ENCODE data around the gene FGD3. TPM values are rescaled to one million over a fixed set of nuclear protein-coding genes. Genes with fewer than 3 reads are reported as not detected.

The FGD3 gene
- total RNA-seq, 1 experiment from 2014 or later = not detected

DNA sequence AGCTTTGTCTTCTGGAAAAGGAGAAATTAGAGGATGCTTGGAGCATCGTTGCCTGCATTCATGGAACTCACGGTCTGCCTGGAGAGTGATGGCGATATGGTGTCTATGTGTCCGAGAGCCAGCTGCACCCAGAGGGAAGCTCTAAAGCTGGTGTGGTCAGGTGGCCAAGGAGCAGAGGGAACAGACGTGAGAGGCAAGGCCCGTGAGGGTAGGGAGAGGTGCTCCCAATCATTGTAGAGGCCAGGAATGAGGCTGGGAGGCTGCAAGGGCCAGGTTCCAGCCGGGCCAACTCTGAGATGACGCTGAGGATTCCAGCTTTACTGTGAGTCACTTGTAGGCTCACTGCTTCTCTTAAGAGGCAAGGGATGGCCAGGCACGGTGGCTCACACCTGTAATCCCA is 7.6 kb downstream of the FGD3 start:
- POLR2A ChIA-PET = interaction anchor here (1.0 kb wide), 2 partner anchors 141 to 144 kb away, joined by 3 read pairs; partner anchors contain the start of gene CARD19
- H3K4me3 Mint-ChIP-seq (ENCODE audit: unreplicated experiment) = no peak overlapping the region
- peaks cover 21% of the 10 kb centered on the region for H3K4me1 Mint-ChIP-seq (ENCODE audit: insufficient read depth, unreplicated experiment)
- no peak overlapping the region for H3K27ac Mint-ChIP-seq (ENCODE audit: low read depth, unreplicated experiment)
- no peaks in the 10 kb centered on the region for H3K9me3 Mint-ChIP-seq (ENCODE audit: unreplicated experiment)
- no peaks in the 10 kb centered on the region for H3K27me3 Mint-ChIP-seq (ENCODE audit: insufficient read depth, unreplicated experiment)
- intact Hi-C loops (cut with micrococcal nuclease) = loop anchor here (5.0 to 10.0 kb wide), 2 partner anchors 47 to 180 kb away; partner anchors contain the start of gene NINJ1
- no peak for DNase-seq (ENCODE audit: unreplicated experiment)
- H3K36me3 Mint-ChIP-seq (ENCODE audit: insufficient read depth, unreplicated experiment) = no peaks in the 10 kb centered on the region
- TF ChIP-seq, protein P1, sequence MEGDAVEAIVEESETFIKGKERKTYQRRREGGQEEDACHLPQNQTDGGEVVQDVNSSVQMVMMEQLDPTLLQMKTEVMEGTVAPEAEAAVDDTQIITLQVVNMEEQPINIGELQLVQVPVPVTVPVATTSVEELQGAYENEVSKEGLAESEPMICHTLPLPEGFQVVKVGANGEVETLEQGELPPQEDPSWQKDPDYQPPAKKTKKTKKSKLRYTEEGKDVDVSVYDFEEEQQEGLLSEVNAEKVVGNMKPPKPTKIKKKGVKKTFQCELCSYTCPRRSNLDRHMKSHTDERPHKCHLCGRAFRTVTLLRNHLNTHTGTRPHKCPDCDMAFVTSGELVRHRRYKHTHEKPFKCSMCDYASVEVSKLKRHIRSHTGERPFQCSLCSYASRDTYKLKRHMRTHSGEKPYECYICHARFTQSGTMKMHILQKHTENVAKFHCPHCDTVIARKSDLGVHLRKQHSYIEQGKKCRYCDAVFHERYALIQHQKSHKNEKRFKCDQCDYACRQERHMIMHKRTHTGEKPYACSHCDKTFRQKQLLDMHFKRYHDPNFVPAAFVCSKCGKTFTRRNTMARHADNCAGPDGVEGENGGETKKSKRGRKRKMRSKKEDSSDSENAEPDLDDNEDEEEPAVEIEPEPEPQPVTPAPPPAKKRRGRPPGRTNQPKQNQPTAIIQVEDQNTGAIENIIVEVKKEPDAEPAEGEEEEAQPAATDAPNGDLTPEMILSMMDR (IDR thresholded peaks at IDR 0.05; ENCODE audit: unreplicated experiment) = no peak
- BruUV-seq (replicated peaks) = no TSS peak
- CTCF ChIA-PET = interaction anchor here (0.6 to 2.1 kb wide), 9 partner anchors 12 to 611 kb away, joined by 3 to 13 read pairs (median 3); no protein-coding TSS in a partner anchor

DNA sequence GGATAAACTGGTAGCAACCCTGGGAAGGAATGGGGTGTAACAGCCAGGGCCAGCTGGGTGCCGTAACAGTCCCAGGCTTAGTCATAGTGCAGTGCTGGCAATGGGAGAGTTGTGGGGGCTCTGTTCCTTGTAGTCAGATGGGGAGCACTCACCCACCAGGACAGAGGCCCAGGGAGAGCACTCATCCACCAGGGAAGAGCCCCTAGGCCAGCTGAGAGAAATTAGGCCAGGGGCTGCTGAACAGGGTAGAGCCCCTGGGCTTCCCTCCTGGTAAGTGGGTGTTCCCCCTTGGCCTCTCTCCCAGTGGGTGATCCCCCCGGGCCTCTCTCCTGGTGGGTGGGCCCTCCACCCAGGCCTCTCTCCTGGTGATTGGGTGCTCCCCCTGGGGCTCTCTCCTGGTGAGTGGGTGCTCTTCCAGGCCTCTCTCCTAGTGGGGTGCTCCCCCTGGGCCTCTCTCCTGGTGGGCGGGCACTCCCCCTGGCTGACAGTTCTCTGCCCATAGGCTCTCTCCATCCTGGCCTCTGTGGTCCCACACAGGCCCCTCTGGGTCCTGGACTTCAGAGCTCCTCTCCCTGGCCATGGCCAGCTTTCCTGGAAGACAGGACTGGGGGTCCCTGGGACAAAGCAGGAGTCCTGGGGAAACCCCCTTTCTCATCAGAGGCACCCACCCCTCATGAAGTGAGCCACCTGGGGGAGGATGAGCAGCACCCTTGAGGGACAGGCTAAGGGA is 13.4 kb downstream of the FGD3 start:
- BruUV-seq (replicated peaks) = no TSS peak
- H3K27ac Mint-ChIP-seq (ENCODE audit: low read depth, unreplicated experiment) = no peak overlapping the region
- POLR2A ChIA-PET = no interaction called here

DNA sequence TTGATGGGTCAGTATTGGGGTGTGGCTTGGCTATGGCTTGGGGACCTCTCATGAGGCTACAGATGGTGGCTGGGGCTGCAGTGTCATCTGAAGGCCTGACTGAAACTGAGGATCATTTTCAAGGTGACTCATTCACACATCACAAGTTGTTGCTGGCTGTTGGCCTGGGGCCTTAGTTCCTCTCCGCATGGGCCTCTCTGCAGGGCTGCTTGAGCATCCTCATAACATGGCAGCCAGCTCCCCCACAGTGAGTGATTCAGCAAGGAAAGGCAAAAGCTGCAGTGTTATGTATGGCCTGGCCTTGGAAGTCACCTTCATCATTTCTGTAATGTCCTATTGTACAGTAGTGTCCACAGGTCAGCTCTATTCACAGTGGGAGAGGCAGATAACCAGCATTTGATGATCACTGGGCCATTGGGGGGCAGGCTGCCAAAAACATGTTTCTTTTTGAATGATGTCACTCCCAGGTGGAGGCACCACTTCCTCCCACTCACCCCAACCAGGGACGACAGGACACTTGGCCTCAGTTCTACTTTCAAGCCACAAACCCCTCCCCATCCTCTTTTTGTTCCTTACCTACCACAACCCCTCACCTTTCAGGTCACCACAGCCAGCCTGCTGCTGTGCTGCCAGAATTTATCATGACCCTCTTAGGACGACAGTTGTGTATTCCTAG is 14.4 kb downstream of the FGD3 start:
- Mint-ChIP-seq H3K4me1 (ENCODE audit: insufficient read depth, unreplicated experiment) (no peaks in the 10 kb centered on the region), H3K36me3 (ENCODE audit: insufficient read depth, unreplicated experiment) (no peaks in the 10 kb centered on the region), H3K4me3 (ENCODE audit: unreplicated experiment) (no peak overlapping the region), H3K27me3 (ENCODE audit: insufficient read depth, unreplicated experiment) (no peaks in the 10 kb centered on the region), H3K27ac (ENCODE audit: low read depth, unreplicated experiment) (no peak overlapping the region), H3K9me3 (ENCODE audit: unreplicated experiment) (no peaks in the 10 kb centered on the region)
- CTCF ChIA-PET = no interaction called here
- DNase-seq (ENCODE audit: unreplicated experiment) = no peak
- POLR2A ChIA-PET = no interaction called here
- TF ChIP-seq, protein P1 (IDR thresholded peaks at IDR 0.05; ENCODE audit: unreplicated experiment) = no peak
- no TSS peak for BruUV-seq (replicated peaks)
- intact Hi-C loops (cut with micrococcal nuclease) = no loop called here

More for the DNA sequence above, 13.4 kb downstream of the FGD3 start:
- H3K9me3 Mint-ChIP-seq (ENCODE audit: unreplicated experiment) = no peaks in the 10 kb centered on the region
- CTCF ChIA-PET = interaction anchor here (0.6 to 1.1 kb wide), 3 partner anchors 29 to 243 kb away, joined by 3 to 5 read pairs (median 4); no protein-coding TSS in a partner anchor
- no peaks in the 10 kb centered on the region for H3K36me3 Mint-ChIP-seq (ENCODE audit: insufficient read depth, unreplicated experiment)
- H3K27me3 Mint-ChIP-seq (ENCODE audit: insufficient read depth, unreplicated experiment) = no peaks in the 10 kb centered on the region
- no peaks in the 10 kb centered on the region for H3K4me1 Mint-ChIP-seq (ENCODE audit: insufficient read depth, unreplicated experiment)
- DNase-seq (ENCODE audit: unreplicated experiment) = no peak
- TF ChIP-seq, protein P1 (IDR thresholded peaks at IDR 0.05; ENCODE audit: unreplicated experiment) = no peak
- intact Hi-C loops (cut with micrococcal nuclease) = no loop called here
- H3K4me3 Mint-ChIP-seq (ENCODE audit: unreplicated experiment) = no peak overlapping the region

DNA sequence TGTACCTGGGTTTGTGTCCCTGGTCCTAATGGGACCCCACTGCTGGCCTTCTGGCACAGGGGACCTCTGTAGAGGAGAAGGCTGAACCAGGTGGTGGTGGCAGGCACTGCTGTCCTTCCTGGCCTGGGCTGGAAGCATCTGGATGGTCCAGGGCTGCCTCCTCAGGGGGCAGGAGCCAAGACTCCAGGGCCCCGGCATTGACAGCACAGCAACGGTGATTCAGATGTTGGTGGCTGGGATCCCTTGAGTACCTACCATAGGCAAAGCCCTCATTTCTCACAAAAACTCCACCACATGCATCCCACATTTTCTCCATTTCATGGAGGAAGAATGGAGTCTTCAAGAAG is 15.0 kb downstream of the FGD3 start:
- intact Hi-C loops (cut with micrococcal nuclease) = no loop called here

More for the DNA sequence above, 15.0 kb downstream of the FGD3 start:
- Mint-ChIP-seq H3K36me3 (ENCODE audit: insufficient read depth, unreplicated experiment) (peaks cover 4% of the 10 kb centered on the region), H3K4me3 (ENCODE audit: unreplicated experiment) (no peak overlapping the region), H3K27me3 (ENCODE audit: insufficient read depth, unreplicated experiment) (no peaks in the 10 kb centered on the region), H3K27ac (ENCODE audit: low read depth, unreplicated experiment) (no peak overlapping the region), H3K4me1 (ENCODE audit: insufficient read depth, unreplicated experiment) (no peaks in the 10 kb centered on the region), H3K9me3 (ENCODE audit: unreplicated experiment) (no peaks in the 10 kb centered on the region)
- no peak for DNase-seq (ENCODE audit: unreplicated experiment)
- TF ChIP-seq, protein P1 (IDR thresholded peaks at IDR 0.05; ENCODE audit: unreplicated experiment) = no peak
- ChIA-PET POLR2A (no interaction called here), CTCF (interaction anchor here (1.0 kb wide), 1 partner anchor 41 kb away, joined by 3 read pairs; no protein-coding TSS in a partner anchor)
- BruUV-seq (replicated peaks) = no TSS peak

Measured in MCF 10A (cell line).